HG02798 (cell line): ENCODE results near the gene BEGAIN.
"Not testable (repeated sequence)": the region's sequence is repeated elsewhere in the genome, so short reads cannot be mapped to it uniquely, and the experiment has no call there.

Experiments used
- ATAC-seq: cut with Tn5 transposase; IDR thresholded peaks from one replicate; pipeline ENCODE4 v1.9.1; 2021; ENCODE audit warnings: mild to moderate bottlenecking; ENCODE audit not compliant: unreplicated experiment, poor library complexity

The BEGAIN gene

GRCh38 chr14:100529561-100530031 is 57.6 kb downstream of the BEGAIN start:
- no peak for ATAC-seq

DNA sequence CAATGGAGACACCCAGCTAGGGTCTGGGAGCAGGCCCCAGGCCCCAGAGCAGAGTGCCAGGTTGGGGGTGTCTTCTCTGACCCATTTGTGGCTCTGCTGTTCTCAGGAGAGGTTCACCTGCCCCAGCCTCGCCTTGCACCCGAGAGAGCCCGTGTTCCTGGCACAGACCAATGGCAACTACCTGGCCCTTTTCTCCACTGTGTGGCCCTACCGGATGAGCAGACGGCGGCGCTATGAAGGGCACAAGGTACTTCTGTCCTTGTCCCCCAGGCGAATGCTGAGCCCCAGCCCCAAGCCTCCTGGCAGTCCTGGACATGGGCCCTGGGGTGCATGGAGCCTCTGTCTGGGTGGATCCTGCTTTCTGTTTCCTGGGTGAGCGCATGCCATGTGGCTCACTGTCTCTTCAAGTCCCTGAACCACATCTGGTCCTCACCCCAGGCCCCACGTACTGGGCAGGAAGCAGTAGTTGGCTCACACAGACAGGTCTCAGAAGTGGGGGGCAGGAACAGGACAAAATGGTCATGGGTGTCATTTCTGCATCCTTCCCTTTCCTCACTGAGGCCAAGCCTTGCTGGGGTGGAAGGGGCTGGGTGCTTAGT is 58.2 kb downstream of the BEGAIN start:
- ATAC-seq, result no peak

- no peak for ATAC-seq
Measured at GRCh38 chr14:100526632-100527031, 60.6 kb downstream of the BEGAIN start.

DNA sequence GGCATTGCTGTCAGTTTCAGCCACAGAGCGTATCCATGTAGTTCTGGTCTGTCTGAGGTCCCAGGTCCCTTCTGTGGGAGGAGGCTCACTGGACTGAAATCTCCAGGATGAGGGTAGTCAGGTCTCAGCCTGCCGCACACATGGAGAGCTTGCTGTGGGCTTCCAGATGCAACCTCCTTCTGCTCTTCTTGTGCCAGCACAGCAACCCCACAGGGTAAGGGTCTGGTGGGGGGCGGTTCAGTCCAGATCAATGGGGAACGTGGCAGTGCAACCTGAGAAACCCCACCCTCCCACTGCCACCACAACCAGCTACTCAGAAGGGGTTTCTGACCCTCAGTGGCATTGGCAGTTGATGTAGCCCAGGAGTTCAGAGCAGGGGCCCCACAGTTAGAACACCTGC is 61.2 kb downstream of the BEGAIN start:
- ATAC-seq, result no peak

GRCh38 chr14:100525615-100526014 is 61.6 kb downstream of the BEGAIN start:
- no peak for ATAC-seq

GRCh38 chr14:100524933-100525243 is 62.3 kb downstream of the BEGAIN start:
- ATAC-seq, result no peak

DNA sequence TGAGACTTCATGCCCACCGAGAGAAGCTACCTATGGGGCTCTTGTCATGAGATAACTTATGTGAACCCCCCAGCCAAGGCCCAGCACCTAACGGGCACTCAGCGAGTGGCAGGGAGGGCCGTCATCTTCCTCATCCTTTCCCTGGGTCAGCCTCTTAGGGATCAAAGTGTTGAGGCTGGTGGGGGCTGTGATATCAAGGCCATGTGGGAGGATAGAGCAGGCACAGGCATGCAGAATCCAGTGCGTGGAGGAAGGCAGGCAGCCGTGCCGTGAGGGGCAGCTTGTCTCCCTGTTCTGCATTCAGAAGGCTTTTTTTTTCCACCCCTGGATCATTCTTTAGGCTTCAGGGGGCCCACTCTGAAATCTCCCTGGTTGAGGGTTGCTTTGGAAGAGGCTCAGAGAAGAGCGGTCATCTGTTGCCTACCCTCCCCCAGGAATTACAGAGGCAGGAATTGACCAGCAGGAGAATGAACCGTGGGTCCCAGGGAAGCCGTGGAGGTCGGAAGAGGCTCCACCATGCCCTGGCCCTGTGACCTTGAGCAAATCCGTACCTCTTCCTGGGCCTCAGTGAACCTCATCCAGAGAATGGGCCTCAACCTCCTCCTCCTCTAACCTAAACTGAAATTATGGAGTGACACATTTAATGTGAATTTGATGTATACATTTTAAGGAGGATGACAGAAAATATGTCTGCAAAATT is 62.8 kb downstream of the BEGAIN start:
- ATAC-seq, result no peak

DNA sequence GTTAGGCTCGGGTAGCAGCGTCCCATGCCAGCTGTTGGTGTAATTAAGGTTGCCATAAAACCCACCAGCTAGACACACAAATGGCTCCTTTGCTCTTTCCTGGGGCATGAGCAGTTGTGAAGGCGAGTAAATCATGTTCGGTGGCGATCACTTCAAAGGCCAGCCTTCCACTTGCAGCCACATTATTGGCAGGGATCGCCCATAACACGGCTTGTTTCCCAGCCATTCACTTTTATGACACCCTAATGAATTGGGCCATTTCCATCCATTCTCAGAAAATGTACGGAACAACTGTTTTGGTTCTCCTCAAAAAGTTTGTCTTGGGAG is 63.4 kb downstream of the BEGAIN start:
- ATAC-seq, result no peak

- ATAC-seq, result no peak
Measured at GRCh38 chr14:100523131-100523842, 63.9 kb downstream of the BEGAIN start.

- ATAC-seq, result no peak
Measured at GRCh38 chr14:100522616-100523099, 64.6 kb downstream of the BEGAIN start.

DNA sequence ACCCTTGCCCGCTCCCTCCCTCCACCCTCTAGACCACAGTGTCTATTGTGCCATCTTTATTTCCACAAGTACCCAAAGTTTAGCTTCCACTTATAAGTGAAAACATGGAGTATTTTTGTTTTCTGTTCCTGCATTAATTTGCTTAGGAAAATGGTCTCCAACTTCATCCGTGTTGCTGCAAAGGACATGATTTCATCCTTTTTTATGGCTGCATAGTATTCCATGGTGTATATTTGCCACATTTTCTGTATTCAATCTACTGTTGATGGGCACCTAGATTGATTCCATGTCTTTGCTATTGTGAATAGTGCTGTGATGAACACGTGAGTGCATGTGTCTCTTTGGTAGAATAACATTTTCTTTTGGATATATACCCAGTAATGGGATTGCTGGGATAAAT is 81.2 kb downstream of the BEGAIN start:
- ATAC-seq, result not testable (repeated sequence)

- ATAC-seq, result no peak
Measured at GRCh38 chr14:100504372-100505078, 82.7 kb downstream of the BEGAIN start.

DNA sequence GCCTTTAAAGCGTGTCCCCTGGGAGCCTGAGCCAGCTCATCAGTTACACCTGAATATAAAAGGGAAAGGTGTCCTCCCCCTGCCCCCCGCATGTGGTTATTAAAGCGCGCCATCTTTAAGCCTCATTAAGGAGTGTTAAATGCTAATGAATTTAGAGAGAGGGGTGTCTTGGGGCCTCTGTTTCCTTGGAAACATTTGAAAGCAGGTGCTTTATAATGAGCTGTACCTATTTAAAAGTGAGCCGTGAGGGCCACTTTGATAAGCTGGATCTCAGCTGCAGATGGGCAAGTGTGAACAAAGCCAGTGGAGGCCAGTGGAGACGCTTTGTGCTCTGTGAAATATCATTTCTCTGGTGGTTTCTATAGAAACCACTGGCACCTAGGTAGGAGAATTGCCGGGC is 84.0 kb downstream of the BEGAIN start:
- no peak for ATAC-seq

DNA sequence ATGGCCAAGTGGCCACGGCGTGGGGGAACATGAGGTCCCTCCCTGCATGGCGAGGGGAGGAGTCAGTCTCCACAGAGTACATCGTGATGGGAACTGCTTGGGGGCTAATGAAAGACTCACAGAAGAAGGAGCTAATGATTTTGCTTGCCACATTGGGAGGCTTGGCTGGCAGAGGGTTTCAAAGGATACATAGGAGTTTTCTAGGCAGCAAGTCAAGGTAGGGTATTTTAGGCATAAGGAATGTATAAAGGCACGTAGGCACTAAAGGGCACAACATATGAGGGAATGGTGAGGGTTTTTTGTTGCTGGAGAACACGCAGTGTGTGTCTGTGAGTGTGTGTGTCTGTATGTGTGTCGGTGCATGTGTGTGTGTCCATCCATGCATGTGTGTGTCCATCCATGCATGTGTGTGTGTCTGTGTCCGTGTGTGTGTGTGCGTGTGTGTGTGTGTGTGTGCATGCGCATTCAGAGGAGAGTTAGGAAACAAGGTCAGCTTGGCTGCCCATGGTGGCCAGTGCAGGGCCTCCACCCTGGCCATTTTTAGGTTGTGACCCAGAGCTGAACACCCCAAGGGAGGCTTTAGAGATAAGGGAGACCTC is 84.5 kb downstream of the BEGAIN start:
- no peak for ATAC-seq

DNA sequence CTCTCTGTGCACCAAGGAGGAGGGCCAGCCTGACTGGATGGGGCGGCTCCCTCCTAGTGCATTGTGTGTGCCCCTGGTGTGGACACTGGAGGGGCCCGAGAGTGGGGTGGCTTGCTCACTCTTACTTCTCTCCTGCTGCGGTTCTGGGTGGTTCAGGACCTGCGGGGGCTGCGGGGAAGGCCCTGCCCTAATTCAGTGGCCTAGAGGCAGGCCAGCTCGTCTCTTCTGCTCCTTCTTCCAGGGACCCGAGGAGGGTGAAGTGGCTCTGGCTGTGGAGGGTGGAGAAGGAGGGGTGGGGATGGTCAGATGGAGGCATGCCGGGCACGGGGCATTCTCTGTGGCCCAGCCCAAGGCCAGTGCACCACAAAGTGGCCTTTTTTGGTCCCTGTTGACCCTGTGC is 87.1 kb downstream of the BEGAIN start:
- ATAC-seq, result no peak

GRCh38 chr14:100498068-100498467 is 89.1 kb downstream of the BEGAIN start:
- ATAC-seq, result no peak

- no peak for ATAC-seq
Measured at GRCh38 chr14:100495917-100496316, 91.3 kb downstream of the BEGAIN start.

GRCh38 chr14:100494645-100495044 is 92.6 kb downstream of the BEGAIN start:
- no peak for ATAC-seq

- ATAC-seq, result no peak
Measured at GRCh38 chr14:100490252-100490651, 97.0 kb downstream of the BEGAIN start.

- ATAC-seq, result no peak
Measured at GRCh38 chr14:100488057-100488456, 99.2 kb downstream of the BEGAIN start.

- ATAC-seq, result no peak
Measured at GRCh38 chr14:100487304-100487703, 99.9 kb downstream of the BEGAIN start.
